OCI-LY3 (cell line): Measurements from ENCODE around the gene ZIC5.
A peak's percentile ranks its signal among the peaks of the same experiment; 100 is the strongest.

ENCODE experiments used
- H2AFZ ChIP-seq: fragments of 200-600, 300-600 bp; shearing (Covaris generic); 2 replicates; pipeline ENCODE4 v1.6.0; 2014; ENCODE audit warnings: antibody characterized with exemption, low read depth, low read length
- H3K27ac ChIP-seq: fragments of 200-600, 300-600 bp; sonication (generic); 2 replicates; pipeline ENCODE4 v1.5.1; 2014; ENCODE audit warnings: mild to moderate bottlenecking, low read length, moderate library complexity, mixed read lengths
- H3K27me3 ChIP-seq: fragments of 200-600, 300-600 bp; sonication (generic); 2 replicates; pipeline ENCODE4 v1.6.1; 2014; ENCODE audit warnings: low read depth, low read length, mixed read lengths
- H3K36me3 ChIP-seq: fragments of 200-600, 300-600 bp; sonication (generic); replicated peaks from 2 replicates; pipeline ENCODE3; 2014; ENCODE audit warnings: low read depth, low read length, mixed read lengths
- H3K4me1 ChIP-seq: fragments of 300-600, 200-600 bp; sonication (generic); 2 replicates; pipeline ENCODE4 v1.6.1; 2014; ENCODE audit warnings: low read length, mixed read lengths
- H3K4me2 ChIP-seq: fragments of 200-600, 300-600 bp; sonication (generic); 2 replicates; pipeline ENCODE4 v1.6.1; 2014; ENCODE audit warnings: low read length, mixed read lengths
- H3K4me3 ChIP-seq: fragments of 300-600, 200-600 bp; sonication (generic); 2 replicates; pipeline ENCODE4 v1.5.1; 2014; ENCODE audit warnings: antibody characterized with exemption, mild to moderate bottlenecking, low read length, moderate library complexity
- H3K79me2 ChIP-seq: fragments of 300-600, 200-600 bp; shearing (Covaris generic); 2 replicates; pipeline ENCODE4 v1.6.1; 2014; ENCODE audit warnings: mild to moderate bottlenecking, low read length, mixed read lengths
- H3K9ac ChIP-seq: fragments of 300-600, 200-600 bp; shearing (Covaris generic); 2 replicates; pipeline ENCODE4 v1.6.0; 2014; ENCODE audit warnings: mild to moderate bottlenecking, low read length, moderate library complexity
- H3K9me3 ChIP-seq: fragments of 200-600, 300-600 bp; shearing (Covaris generic); 2 replicates; pipeline ENCODE4 v1.6.1; 2014; ENCODE audit warnings: low read length, mixed read lengths; ENCODE audit not compliant: insufficient read depth
- H4K20me1 ChIP-seq: fragments of 200-600, 300-600 bp; sonication (generic); 2 replicates; pipeline ENCODE4 v1.6.1; 2016; ENCODE audit warnings: low read length, mixed read lengths; ENCODE audit not compliant: insufficient read depth
- EZH2phosphoT487 ChIP-seq: fragments of 200-600 bp; shearing (Covaris generic); IDR thresholded peaks from 2 replicates; pipeline ENCODE4 v1.6.1; 2018; ENCODE audit warnings: antibody characterized with exemption, mixed run types, low read depth
- TF ChIP-seq, protein P1 (sequence below): fragments of 200-600, 300-600 bp; sonication (generic); IDR thresholded peaks from 2 replicates; pipeline ENCODE4 v1.5.1; 2014; ENCODE audit warnings: antibody characterized with exemption, low read length, low read depth

The ZIC5 gene

GRCh38 chr13:99988529-99989275 lies 17.1 kb upstream of the ZIC5 start:
- H4K20me1 ChIP-seq: no peaks in the 10 kb centered on the region
- no peak overlapping the region for H3K9ac ChIP-seq
- no peaks in the 10 kb centered on the region for H3K36me3 ChIP-seq
- no peak overlapping the region for H3K4me2 ChIP-seq
- no peak overlapping the region for H2AFZ ChIP-seq
- no peak overlapping the region for H3K4me3 ChIP-seq
- H3K79me2 ChIP-seq: peaks cover 4% of the 10 kb centered on the region; the same call in 1 of the 2 replicates
- peaks cover 3% of the 10 kb centered on the region; the same call in 1 of the 2 replicates for H3K27me3 ChIP-seq
- no peak for TF ChIP-seq EZH2phosphoT487
- TF ChIP-seq, protein P1, sequence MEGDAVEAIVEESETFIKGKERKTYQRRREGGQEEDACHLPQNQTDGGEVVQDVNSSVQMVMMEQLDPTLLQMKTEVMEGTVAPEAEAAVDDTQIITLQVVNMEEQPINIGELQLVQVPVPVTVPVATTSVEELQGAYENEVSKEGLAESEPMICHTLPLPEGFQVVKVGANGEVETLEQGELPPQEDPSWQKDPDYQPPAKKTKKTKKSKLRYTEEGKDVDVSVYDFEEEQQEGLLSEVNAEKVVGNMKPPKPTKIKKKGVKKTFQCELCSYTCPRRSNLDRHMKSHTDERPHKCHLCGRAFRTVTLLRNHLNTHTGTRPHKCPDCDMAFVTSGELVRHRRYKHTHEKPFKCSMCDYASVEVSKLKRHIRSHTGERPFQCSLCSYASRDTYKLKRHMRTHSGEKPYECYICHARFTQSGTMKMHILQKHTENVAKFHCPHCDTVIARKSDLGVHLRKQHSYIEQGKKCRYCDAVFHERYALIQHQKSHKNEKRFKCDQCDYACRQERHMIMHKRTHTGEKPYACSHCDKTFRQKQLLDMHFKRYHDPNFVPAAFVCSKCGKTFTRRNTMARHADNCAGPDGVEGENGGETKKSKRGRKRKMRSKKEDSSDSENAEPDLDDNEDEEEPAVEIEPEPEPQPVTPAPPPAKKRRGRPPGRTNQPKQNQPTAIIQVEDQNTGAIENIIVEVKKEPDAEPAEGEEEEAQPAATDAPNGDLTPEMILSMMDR: no peak
- H3K9me3 ChIP-seq: no peaks in the 10 kb centered on the region
- H3K27ac ChIP-seq: no peak overlapping the region
- H3K4me1 ChIP-seq: peaks cover 15% of the 10 kb centered on the region

- Histone ChIP-seq H3K9me3 (no peaks in the 10 kb centered on the region), H4K20me1 (no peaks in the 10 kb centered on the region), H3K9ac (no peak overlapping the region), H3K4me1 (peaks cover 8% of the 10 kb centered on the region), H3K27me3 (no peaks in the 10 kb centered on the region), H3K36me3 (no peaks in the 10 kb centered on the region), H3K27ac (no peak overlapping the region), H3K4me2 (no peak overlapping the region), H2AFZ (peak overlapping the region; percentile 6), H3K79me2 (peaks cover 17% of the 10 kb centered on the region), H3K4me3 (no peak overlapping the region)
- no peak for TF ChIP-seq EZH2phosphoT487
- TF ChIP-seq, protein P1: no peak
Measured at GRCh38 chr13:99987154-99988019, 15.8 kb upstream of the ZIC5 start.

- no peak overlapping the region for H3K9ac ChIP-seq
- no peaks in the 10 kb centered on the region for H3K9me3 ChIP-seq
- H3K79me2 ChIP-seq: peaks cover 19% of the 10 kb centered on the region
- H3K27ac ChIP-seq: no peak overlapping the region
- TF ChIP-seq, protein P1: no peak
- no peak for TF ChIP-seq EZH2phosphoT487
- no peak overlapping the region for H3K4me2 ChIP-seq
- peaks cover 7% of the 10 kb centered on the region; the same call in 1 of the 2 replicates for H3K4me1 ChIP-seq
- no peaks in the 10 kb centered on the region for H3K27me3 ChIP-seq
- H3K4me3 ChIP-seq: no peak overlapping the region
- no peaks in the 10 kb centered on the region for H3K36me3 ChIP-seq
- H4K20me1 ChIP-seq: no peaks in the 10 kb centered on the region
- H2AFZ ChIP-seq: peak overlapping the region; percentile 6
Measured at GRCh38 chr13:99986741-99987140, 15.2 kb upstream of the ZIC5 start.

DNA sequence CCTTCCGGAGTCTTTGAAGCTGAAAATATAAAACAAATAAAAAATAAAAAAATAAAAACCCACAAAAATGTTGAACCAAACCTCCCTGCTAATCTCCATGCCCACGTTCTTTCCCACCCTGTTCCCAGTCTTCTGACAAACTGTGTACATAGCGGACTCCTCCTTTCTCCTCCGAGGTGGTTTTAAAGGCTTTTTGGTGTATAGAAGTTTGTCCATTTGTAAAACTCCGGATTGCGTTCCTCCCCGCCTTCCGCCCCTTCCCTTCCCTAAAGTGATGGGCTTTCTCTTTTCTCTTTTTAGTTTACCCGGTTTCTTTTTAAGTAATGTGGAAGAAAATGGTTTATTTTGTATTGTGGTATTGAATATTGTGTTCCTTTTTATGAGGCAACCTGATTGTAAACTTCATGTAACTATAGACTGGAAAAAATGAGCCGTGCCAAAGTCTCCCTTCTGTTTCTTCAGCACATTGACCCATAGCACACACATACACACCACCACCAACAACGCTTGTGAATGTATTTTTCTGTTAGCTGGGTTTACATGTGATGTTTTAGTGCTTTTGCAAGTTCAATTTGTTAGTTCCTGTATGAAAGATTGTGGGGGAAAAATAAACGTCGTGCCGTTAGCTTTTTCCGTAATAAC lies 14.4 kb upstream of the ZIC5 start:
- no peaks in the 10 kb centered on the region for H3K9me3 ChIP-seq
- H2AFZ ChIP-seq: no peak overlapping the region
- no peaks in the 10 kb centered on the region for H4K20me1 ChIP-seq
- peaks cover 19% of the 10 kb centered on the region for H3K79me2 ChIP-seq
- TF ChIP-seq, protein P1: no peak
- no peak for TF ChIP-seq EZH2phosphoT487
- H3K27ac ChIP-seq: no peak overlapping the region
- H3K4me1 ChIP-seq: peaks cover 7% of the 10 kb centered on the region; the same call in 1 of the 2 replicates
- H3K27me3 ChIP-seq: no peaks in the 10 kb centered on the region
- H3K4me3 ChIP-seq: no peak overlapping the region
- H3K9ac ChIP-seq: no peak overlapping the region
- no peaks in the 10 kb centered on the region for H3K36me3 ChIP-seq
- no peak overlapping the region for H3K4me2 ChIP-seq
